NCI-H146 (cell line): ENCODE data around the gene COL5A1.
"Not testable (repeated sequence)": the region's sequence is repeated elsewhere in the genome, so short reads cannot be mapped to it uniquely, and the experiment has no call there.

Source experiments
- DNase-seq: peaks from one replicate; lab custom pipeline; 2025; lab: John Stamatoyannopoulos, UW

Gene COL5A1

DNA sequence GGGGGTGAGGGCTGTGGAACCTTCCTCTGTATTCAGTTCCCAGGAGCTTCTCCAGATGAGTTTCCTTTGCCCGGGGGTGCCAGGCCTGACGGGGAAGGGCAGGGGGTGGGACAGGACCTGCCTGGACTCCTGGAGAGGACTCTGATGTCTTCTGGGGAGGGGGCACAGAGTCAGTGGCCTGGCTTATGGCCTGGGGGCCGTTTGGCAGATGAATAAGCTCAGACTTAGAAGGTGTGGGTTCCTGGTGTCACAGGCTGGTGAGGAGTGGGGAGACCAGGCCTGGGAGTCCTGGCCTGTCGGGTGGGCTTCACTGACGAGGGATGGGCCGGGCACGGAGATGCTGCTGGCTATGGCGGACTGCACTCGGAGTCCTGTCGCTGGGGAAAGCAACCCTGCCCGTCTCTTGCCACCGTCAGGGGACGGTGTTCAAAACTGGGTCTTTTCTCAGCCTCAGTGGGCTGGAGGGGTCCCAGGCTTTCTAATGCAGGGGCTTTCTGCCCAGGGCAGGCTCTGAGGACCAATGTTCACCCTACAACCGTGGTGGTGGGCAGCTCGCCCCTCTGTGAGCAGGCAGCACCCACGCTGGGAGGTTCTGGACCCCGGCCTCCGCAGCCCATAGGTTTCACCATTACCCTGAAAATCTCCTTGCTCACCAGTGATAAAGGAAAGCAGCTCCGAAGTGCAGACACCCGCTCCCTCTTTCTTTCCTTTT lies 16.2 kb downstream of the COL5A1 start:
- no peak for DNase-seq

DNA sequence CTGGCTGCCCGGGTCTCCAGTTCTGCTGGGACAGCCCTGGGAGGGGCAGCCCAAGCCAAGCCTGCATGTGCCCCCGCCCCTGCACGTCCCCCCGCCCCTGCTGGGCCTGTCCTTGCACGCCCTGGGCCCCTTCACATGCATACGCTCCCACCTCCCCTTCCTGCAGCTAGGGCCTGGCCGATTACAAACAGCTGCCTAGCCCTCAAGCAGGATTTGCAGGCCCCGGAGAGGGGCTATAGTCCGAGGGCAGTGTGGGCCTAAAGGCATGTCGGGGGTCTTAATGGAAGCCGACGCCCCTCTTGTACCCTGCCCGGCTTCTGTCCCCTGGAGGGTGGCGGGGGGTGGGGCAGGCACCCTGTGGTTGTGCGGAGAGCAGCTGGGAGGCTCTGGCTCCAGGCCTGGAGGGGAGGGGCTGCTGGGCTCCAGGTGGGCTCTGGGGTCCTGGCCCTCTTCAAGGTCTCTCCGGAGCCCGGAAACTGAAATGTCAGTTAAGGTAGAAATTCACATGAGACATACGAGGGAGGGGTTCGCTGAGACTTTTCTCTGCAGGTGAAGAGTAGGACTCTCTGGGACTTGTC lies 16.9 kb downstream of the COL5A1 start:
- no peak for DNase-seq

GRCh38 chr9:134659688-134660131 lies 18.1 kb downstream of the COL5A1 start:
- no peak for DNase-seq

DNA sequence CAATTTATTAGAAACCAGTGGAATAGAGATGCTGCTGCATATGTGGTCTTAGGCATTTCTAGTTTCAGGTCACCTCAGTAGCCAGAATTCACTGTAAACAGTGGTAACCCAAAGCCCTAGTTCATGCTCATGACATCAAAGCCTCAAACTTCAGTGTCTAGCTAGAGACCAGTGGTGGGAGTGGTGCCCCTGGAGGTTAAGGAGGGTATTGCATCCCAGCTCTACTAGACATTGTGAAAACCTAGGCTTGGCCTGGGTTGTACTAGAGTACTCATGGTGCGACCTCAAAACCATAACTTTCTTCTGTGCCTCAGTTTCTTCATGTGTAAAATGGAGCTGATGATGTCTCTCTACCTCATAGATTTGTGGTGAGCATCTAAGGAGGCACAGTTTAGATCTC lies 18.8 kb downstream of the COL5A1 start:
- no peak for DNase-seq

- no peak for DNase-seq
Measured at GRCh38 chr9:134661299-134661698, 19.7 kb downstream of the COL5A1 start.

GRCh38 chr9:134661791-134662142 lies 20.2 kb downstream of the COL5A1 start:
- no peak for DNase-seq

GRCh38 chr9:134662143-134662876 lies 20.7 kb downstream of the COL5A1 start:
- no peak for DNase-seq

DNA sequence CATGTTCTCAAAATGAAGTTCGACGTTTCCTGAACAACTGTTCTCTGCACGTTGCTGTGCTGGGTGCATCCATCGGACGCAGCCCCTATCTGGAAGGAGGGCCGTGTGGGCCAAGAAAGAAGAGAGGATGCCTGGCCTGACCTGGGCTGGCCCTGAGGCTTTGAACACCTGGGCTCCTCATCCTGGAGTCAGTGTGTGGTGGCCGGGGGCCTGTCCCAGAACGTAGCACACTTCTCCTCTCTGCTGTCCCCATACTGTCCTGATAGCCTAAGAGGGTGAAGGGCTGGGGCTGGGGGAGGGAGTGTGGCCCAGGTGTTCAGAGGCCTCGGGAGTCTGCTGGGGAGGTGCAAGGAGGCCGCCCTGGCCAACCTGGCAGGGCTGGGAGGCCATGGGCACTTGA lies 21.5 kb downstream of the COL5A1 start:
- DNase-seq: no peak

DNA sequence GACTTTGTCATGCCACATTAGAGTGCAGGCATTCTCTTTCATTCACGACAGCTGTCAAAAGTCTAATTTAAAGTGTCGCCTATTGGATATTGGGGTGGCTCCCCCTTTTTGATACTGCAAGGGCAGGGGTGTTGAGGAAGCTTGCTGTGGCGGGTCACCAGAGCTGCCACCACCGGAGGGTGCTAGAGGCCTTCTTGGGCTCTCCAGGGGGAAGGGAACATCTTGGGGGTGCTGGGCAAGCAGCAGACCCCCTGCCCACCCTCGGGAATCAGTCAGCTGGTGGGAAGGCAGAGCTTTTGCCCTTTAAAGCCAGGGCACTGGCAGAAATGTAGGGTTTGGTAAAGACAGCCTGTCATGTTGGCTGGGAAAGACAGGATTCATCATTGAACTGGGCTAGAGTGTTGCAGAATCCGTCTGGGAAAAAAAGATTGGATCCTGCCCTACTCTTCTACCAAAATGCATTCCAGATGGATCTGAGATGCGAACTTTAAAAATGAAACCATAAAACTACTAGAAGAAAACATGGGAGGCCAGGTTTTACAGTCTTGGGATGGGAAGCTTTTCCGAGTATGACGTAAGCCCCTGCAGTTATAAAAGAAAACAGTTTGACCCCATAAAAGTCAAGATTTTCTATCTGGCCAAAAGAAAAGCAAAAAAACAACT lies 22.3 kb downstream of the COL5A1 start:
- DNase-seq: no peak

- no peak for DNase-seq
Measured at GRCh38 chr9:134664446-134664845, 22.8 kb downstream of the COL5A1 start.

- no peak for DNase-seq
Measured at GRCh38 chr9:134666208-134666607, 24.6 kb downstream of the COL5A1 start.

- no peak for DNase-seq
Measured at GRCh38 chr9:134666831-134667230, 25.2 kb downstream of the COL5A1 start.

- not testable (repeated sequence) for DNase-seq
Measured at GRCh38 chr9:134668977-134669376, 27.4 kb downstream of the COL5A1 start.

- no peak for DNase-seq
Measured at GRCh38 chr9:134669399-134669955, 27.9 kb downstream of the COL5A1 start.

DNA sequence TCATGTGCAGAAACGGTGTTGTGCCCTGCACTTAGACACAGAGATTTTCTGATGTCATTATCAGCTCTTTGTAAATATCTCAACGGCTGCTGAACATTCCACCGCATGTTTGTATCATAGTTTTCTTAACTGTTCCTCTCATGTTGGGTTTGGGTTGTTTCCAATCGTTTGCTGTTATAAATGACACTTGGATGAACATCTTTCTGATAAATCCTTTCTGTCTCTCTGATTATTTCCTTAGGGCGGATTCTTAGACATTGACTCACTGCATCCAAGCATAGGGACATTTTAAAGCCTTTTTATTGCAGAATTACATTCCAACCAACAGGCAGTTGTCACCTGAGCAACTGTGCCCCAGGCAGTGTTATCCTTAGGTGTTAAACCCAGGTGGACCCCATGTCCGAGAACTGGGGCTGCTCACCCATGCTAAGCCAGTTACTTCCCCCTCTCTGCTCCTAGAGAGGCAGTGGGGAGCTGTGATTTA lies 28.5 kb downstream of the COL5A1 start:
- DNase-seq: no peak

DNA sequence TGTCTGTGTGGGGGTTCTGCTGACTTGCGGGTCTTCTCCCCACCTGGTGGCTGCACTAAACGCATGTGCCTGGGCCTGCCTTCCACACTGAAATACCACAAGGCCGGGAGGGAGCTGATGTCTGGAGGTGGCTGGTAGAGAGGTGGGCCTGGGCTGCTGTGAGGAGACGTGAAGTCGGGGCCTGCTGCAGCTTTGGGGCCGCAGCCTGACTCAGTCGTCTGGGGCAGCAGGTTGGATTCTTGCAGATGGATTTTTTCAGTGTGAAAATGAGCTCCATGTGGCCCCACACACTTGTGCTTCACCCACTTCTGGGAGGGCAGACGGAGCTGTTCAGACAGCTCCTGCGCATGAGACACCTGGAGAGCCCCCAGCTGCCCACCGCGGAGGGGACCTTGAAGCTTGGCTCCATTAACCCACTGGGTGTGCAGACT lies 29.3 kb downstream of the COL5A1 start:
- DNase-seq: no peak

DNA sequence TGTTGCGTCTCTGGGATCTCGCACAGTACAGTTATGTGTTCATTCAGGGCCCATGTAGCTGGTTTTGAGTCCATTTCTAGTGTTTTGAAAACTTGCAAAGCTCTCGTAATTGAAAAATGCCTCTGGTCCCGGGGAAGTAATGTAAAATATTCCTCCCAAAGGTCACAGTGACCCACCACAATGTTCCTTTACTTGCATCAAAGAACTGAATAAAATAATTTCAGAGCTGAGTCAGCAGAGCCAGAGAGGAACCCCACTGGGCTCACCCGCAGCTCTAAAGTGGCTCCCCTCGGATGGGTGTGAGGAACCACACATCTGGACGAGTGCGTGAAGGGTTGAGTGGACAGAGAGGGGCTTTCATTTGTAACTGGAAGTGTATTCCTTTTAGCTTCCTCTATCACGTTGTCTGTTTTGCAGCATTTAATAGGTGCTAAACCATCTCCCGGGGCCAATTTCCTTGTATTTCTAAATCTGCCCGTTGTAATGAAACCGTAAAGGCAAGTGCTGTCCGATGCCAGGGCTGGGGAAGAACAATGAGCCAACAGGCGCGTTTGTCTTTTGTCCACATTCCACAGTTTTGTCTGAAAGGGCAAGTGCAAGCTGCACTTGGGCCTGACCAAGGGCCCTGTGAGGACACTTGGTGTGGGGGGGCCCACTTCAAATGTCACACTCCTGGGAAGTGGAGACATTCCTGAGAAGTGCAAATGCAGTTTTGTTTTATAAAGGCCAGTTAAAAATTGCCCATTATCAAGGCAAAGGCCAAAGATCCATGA lies 29.9 kb downstream of the COL5A1 start:
- DNase-seq: no peak

DNA sequence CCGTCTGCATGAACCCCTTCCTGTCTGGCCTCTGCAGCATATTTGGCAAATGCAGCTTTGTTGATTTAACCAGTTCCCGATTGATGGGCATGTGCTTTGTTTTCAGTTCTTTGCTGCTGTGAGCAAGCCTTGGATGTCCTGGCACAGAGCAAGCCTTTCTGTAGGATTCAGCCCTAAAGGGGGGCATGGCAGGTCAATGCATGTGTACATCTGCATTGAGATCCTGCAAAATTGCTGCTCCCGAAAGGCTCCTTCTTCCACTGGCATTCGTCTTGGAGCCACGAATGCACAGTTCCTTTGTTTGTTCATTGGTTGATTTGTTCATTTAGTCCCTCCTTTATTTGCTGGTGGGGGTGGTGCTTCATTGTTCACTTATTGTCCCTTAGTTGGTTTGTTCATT lies 34.8 kb downstream of the COL5A1 start:
- no peak for DNase-seq

- no peak for DNase-seq
Measured at GRCh38 chr9:134676886-134677285, 35.3 kb downstream of the COL5A1 start.

- no peak for DNase-seq
Measured at GRCh38 chr9:134677743-134678142, 36.1 kb downstream of the COL5A1 start.

DNA sequence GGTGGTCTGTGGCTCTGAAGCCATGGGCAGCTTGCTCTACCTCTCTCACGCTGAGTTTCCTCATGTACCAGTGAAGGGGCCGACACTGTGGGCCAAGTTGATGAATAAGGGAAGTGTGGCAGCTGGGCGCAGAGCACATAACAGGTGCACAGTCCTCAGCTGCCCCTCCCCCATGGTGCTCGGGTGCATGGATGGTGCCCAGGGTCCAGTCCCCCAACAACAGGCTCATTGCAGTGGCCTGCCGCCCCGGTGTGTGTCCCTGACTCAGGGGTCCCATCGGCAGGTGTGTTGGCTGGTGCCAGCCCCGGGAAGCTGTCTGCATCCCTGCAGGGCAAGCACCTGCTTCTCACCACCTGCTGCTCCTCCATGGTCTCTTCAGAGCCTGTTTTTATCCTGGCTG lies 36.6 kb downstream of the COL5A1 start:
- no peak for DNase-seq
